ENCODE measurements around the gene TOX2. TPM values are rescaled to one million over a fixed set of nuclear protein-coding genes. Genes with fewer than 3 reads are reported as not detected.

Gene TOX2
- total RNA-seq, 2 experiments from 2014 or later: 3.3 to 3.9 TPM

GRCh38 chr20:44112456-44112855, 197.8 kb downstream of the TOX2 start:
- ChIA-PET CTCF (no interaction called here), POLR2A (no interaction called here)
- peaks cover 4% of the 10 kb centered on the region for H3K4me1 ChIP-seq (ENCODE audit: insufficient read depth, low read length)
- Mint-ChIP-seq H3K4me1 (ENCODE audit: low read depth) (peaks cover 9% of the 10 kb centered on the region), H3K27me3 (peaks cover 63% of the 10 kb centered on the region), H3K36me3 (ENCODE audit: low read depth) (peaks cover 3% of the 10 kb centered on the region), H3K9me3 (peaks cover 3% of the 10 kb centered on the region), H3K4me3 (no peak overlapping the region), H3K27ac (no peak overlapping the region)
- no peak overlapping the region for H3K4me3 ChIP-seq (ENCODE audit: low read length)
- H3K27me3 ChIP-seq (ENCODE audit: control insufficient read depth in 1 of 2, insufficient read depth in 2 of 2, low read length in 2 of 2): peaks cover 24 to 29% of the 10 kb centered on the region in 2 experiments
- H3K9me3 ChIP-seq (ENCODE audit: control insufficient read depth in 1 of 2, insufficient read depth in 1 of 2, low read length in 2 of 2): peaks cover 0 to 10% of the 10 kb centered on the region in 2 experiments
- no peak for TF ChIP-seq CTCF (IDR thresholded peaks at IDR 0.05)
- no peak for DNase-seq
- no peak for ATAC-seq (ENCODE audit: poor library complexity)
- no peak overlapping the region for H3K27ac ChIP-seq (ENCODE audit: low read depth in 1 of 2, low read length in 2 of 2)
- intact Hi-C loops (cut with DNase I, micrococcal nuclease): loop anchor here (10.0 kb wide), 3 partner anchors 202 to 492 kb away; partner anchors contain the start of gene FITM2 (in 1 of the 2)
- H3K36me3 ChIP-seq (ENCODE audit: insufficient read depth, low read length): no peaks in the 10 kb centered on the region

- no peak for TF ChIP-seq CTCF (IDR thresholded peaks at IDR 0.05)
- ChIA-PET POLR2A (no interaction called here), CTCF (no interaction called here)
- no peak overlapping the region for H3K27ac ChIP-seq (ENCODE audit: low read depth in 1 of 2, low read length in 2 of 2)
- ATAC-seq (ENCODE audit: poor library complexity) (no peak), DNase-seq (no peak)
- H3K4me3 ChIP-seq (ENCODE audit: low read length): no peak overlapping the region
- Mint-ChIP-seq H3K27ac (no peak overlapping the region), H3K36me3 (ENCODE audit: low read depth) (no peaks in the 10 kb centered on the region), H3K9me3 (peaks cover 2% of the 10 kb centered on the region), H3K4me1 (ENCODE audit: low read depth) (peaks cover 9% of the 10 kb centered on the region), H3K27me3 (peaks cover 60% of the 10 kb centered on the region), H3K4me3 (no peak overlapping the region)
- intact Hi-C loops (cut with DNase I, micrococcal nuclease): loop anchor here (10.0 kb wide), 3 partner anchors 202 to 492 kb away; partner anchors contain the start of gene FITM2 (in 1 of the 2)
- H3K4me1 ChIP-seq (ENCODE audit: insufficient read depth, low read length): peaks cover 4% of the 10 kb centered on the region
- H3K27me3 ChIP-seq (ENCODE audit: control insufficient read depth in 1 of 2, insufficient read depth in 2 of 2, low read length in 2 of 2): peaks cover 24 to 29% of the 10 kb centered on the region in 2 experiments
- peaks cover 0 to 4% of the 10 kb centered on the region in 2 experiments for H3K9me3 ChIP-seq (ENCODE audit: control insufficient read depth in 1 of 2, insufficient read depth in 1 of 2, low read length in 2 of 2)
- H3K36me3 ChIP-seq (ENCODE audit: insufficient read depth, low read length): no peaks in the 10 kb centered on the region
These were observed 198.4 kb downstream of the TOX2 start for GRCh38 chr20:44112889-44113617.

GRCh38 chr20:44113618-44114376, 199.1 kb downstream of the TOX2 start:
- Mint-ChIP-seq H3K36me3 (ENCODE audit: low read depth) (no peaks in the 10 kb centered on the region), H3K4me3 (no peak overlapping the region), H3K4me1 (ENCODE audit: low read depth) (peaks cover 9% of the 10 kb centered on the region), H3K9me3 (no peaks in the 10 kb centered on the region), H3K27ac (no peak overlapping the region), H3K27me3 (peaks cover 65% of the 10 kb centered on the region)
- no peak for TF ChIP-seq CTCF (IDR thresholded peaks at IDR 0.05)
- Histone ChIP-seq H3K36me3 (ENCODE audit: insufficient read depth, low read length) (no peaks in the 10 kb centered on the region), H3K4me3 (ENCODE audit: low read length) (no peak overlapping the region), H3K27me3 (ENCODE audit: control insufficient read depth in 1 of 2, insufficient read depth in 2 of 2, low read length in 2 of 2) (peaks cover 22 to 24% of the 10 kb centered on the region in 2 experiments), H3K4me1 (ENCODE audit: insufficient read depth, low read length) (peaks cover 4% of the 10 kb centered on the region), H3K27ac (ENCODE audit: low read depth in 1 of 2, low read length in 2 of 2) (no peak overlapping the region), H3K9me3 (ENCODE audit: control insufficient read depth in 1 of 2, insufficient read depth in 1 of 2, low read length in 2 of 2) (no peaks in the 10 kb centered on the region)
- CTCF ChIA-PET: no interaction called here
- DNase-seq: no peak
- ATAC-seq (ENCODE audit: poor library complexity): no peak
- intact Hi-C loops (cut with DNase I, micrococcal nuclease): loop anchor here (10.0 kb wide), 3 partner anchors 201 to 491 kb away; partner anchors contain the start of gene FITM2 (in 1 of the 2)
- POLR2A ChIA-PET: no interaction called here
